ENCODE measurements around the gene UTRN.

The UTRN gene

GRCh38 chr6:144283646-144284477 is 1.3 kb upstream of the UTRN start:
- no peak for DNase-seq

GRCh38 chr6:144284478-144284782 is 705 bp upstream of the UTRN start:
- no peak for DNase-seq

DNA sequence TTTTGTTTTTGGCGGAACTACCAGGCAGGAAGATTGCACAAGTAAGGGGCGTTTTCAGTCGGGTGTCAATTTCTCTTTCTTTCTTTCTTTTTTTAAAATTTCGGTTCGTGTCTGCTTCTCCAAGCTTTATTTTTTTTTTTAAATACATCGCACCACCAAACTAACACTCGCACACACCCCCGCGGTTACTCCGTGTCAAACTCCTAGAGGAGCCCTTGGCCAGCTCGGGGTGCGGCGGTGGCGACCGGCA is 338 bp downstream of the UTRN start:
- DNase-seq = no peak

DNA sequence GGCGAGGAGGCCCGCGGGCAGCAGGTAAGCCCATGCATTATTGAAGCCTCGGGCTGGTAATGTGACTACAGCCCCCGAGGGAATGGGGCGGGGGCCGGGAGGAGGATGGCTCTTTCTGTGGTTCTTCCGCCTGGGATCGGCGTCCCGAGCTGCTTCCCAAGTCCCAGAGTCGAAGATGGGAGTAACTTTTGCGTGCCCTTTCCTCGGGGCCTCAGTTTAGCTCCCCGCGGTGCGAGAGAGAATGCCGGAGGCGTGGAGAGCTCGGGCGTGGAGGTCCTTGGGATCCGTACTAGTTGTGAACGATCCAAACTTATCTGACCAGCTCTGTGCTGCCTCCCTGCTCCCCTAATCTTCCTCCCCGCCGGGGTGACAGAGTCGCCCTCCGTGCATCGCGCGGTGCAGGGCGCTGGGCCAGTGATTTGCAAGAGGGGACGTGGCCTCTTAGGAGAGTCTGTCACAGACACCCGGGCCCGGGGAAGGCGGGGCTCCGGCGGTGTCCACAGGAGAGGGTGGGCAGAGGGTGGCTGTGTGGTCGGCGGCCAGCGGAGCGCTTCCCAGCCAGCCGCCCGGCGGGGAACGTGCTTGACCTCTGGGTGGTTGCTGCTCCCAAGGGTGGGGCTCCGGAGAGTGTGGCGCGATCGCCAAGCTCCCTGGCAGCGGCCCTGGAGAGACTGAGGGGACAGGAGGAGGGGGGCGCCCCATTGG is 815 bp downstream of the UTRN start:
- DNase-seq = peak; percentile 28

GRCh38 chr6:144286503-144287393 is 1.6 kb downstream of the UTRN start:
- no peak for DNase-seq

GRCh38 chr6:144289006-144289405 is 3.9 kb downstream of the UTRN start:
- DNase-seq = no peak

DNA sequence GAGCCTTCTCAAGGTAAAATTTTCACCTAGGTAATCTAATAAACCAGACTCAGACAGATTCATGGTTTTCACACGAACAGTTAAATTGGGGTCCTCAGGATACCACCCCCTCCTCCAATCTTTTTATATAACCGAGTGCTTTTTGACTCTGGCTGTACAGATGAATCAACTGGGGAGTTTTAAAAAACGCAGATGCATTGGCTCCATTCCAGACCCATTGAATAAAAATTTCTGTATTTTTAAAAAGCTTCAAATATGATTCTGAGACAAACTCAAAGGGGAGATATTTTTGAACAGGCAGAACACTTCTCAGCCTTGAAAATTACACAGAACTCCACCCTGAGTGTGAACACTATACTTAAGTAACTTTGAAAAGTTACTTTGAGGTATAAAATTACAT is 7.2 kb downstream of the UTRN start:
- DNase-seq = no peak

DNA sequence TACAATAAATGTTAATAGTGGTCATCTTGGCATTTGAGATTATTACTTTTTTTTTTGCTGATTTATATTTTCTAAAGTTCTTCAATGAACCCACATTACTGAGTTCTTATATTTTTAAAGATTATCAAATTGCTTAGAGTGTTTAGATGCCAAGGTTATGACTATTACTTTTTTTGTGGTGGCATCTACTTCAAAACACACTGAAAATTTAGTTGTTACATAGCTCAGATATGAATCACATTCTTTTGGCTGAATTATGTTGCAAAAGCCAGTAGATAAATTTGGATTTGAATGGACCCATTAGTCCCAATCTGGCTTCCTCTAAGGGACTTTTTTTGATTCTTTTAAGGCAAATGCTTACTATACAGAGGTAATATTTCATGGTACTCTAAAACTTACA is 8.9 kb downstream of the UTRN start:
- no peak for DNase-seq

DNA sequence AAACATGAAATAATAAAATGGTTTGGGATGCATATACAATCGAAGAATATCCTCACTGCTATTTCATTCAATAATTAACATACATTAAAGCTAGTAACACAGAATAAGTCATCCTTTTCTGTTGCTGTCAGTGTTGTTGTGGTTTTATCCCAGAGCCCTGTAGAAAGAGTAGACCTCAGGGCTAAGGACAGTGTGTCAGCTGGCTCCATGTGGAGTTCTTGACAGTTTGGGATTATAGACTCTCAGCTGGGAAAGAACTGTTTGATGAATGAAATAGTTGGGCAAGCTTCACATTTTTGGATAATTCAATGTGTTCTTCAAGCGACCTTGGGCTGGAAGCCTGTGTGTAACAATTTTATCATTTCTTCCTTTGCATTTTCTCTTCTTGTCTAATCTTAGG is 10.1 kb downstream of the UTRN start:
- no peak for DNase-seq

DNA sequence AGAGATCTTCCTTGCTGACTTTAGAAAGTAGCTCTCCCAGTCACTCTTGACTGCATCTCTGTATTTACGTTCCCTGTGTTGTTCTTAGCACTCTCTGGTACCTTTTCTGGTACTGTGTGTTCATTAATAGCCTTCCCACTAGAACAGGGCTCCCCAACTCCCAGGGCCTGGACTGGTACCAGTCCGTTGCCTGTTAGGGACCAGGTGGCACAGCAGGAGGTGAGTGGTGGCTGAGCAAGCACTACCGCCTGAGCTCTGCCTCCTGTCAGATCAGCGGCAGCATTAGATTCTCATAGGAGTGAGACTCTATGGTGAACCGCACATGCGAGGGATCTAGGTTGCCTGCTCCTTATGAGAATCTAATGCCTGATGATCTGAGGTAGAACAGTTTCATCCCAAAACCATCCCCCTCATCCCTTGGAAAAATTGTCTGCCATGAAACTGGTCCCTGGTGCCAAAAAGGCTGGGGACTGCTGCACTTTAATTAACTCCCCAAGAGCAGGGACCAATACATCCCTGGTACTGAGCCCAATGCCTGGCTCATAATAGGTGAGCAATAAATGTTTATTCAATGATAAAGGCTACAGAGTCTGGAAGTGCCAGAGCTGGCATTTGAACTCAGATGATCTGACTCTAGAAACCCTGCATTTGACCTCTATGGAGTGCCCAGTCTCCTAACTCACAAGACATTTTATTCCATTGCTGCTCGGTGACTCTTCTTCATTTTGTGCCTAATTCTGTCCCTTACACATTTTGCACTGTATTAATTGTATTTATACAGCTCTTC is 11.0 kb downstream of the UTRN start:
- DNase-seq = no peak

- DNase-seq = no peak
Observed at GRCh38 chr6:144296973-144297372, 11.8 kb downstream of the UTRN start.

- no peak for DNase-seq
Observed at GRCh38 chr6:144297511-144298100, 12.5 kb downstream of the UTRN start.

DNA sequence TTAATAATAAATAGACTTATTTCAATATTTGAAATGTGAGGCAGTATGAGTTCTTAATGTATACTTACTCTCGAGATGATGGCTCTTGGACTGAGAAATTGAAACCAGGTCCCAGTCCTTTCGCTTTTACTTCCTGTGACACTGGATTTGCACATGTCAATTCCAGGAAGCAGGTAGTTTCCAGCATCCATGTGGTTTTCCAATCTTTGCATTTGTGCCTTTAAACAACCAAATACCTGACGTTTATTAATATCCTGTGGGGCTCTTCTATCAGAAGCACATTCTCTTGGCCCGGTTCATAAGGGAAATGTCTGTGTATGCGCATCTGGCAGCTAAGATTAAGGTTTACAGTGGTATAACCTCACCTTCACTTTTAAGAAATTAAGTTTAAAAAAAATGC is 13.1 kb downstream of the UTRN start:
- DNase-seq = no peak

DNA sequence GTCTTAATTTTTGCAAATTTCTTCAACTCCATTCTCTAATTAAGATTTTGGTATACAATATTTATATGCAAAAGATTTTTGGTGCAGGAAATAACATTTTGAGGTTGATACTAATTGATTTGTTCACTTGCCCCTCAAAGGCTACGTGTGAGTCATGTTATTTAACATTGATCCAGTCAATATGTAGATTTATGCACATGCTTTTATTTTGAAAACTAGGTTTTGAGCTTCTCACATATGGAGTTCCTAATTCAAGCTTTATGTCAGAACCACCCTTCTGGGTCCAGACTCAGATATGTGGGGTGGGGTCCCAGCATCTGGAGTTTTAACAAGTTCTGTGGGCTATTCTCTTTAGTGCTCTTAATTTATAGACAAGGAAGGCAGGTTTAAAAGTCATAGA is 13.8 kb downstream of the UTRN start:
- no peak for DNase-seq

- no peak for DNase-seq
Observed at GRCh38 chr6:144302701-144303372, 17.7 kb downstream of the UTRN start.

DNA sequence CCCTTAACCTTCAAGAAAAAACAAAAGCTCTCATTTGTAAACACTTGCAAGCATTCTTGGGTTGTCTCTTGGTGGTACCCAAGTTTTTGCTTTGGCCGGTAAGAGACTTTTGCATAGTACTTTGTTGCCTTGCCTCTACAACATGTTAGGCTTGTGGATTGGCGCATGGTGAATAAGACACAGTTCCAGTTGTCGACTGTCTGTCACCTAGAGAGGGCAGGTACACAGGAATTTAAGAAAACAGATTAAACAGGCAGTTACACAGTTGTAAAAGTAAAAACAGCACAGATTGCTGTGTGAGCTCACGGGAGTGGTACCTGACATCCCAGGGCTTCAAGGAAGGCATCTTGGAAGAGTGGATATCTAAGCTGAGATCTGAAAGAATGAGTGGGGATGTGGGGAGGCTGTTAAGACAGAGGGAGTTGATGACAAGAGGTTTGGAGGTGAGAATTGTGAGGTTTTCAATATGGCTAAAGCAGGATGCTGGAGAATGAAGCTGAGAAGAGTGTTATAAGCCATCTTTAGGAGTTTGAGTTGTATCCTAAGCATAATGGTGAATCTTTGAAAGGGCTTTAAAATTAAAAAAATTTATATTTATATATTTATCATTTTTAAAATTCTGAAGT is 19.2 kb downstream of the UTRN start:
- no peak for DNase-seq

- DNase-seq = no peak
Observed at GRCh38 chr6:144305567-144305966, 20.4 kb downstream of the UTRN start.

DNA sequence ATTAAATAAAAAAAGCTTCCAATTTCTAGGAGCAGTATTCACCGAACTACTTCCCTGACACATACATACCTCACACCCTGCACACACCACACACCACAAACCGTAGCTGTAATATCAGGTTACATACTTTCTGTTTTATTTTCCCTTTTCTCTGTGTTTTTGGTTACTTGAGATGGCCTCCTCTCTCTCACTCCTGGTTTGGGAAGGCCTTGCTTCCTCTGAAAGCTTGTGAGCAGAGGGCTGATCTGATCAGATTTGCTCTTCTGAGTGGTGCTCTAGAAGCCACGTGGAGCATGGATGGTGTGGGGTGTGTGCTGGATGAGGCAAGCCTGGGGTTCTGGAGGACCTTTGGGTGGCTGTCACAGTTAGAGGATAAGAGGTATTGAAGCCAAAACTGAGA is 20.9 kb downstream of the UTRN start:
- DNase-seq = peak; percentile 14

DNA sequence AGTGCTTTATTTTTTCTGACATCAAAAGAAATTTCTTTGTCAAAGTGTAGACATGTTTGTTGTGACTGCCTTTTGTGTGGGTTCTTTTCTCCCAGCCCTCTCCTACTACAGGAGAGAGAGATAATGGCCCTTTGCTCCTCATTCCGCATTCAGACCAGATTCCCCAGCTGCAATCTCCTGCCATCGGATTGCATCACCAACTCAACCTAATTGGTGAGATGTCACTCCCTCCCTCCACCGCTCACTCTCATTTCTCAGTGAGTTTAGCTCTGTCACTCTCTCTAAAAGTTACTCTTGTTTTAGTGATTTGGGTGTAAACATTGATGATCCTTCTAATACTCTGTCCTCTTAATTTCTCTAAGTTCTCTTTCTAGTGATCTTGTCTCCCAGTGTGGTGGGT is 22.7 kb downstream of the UTRN start:
- no peak for DNase-seq

GRCh38 chr6:144310765-144311164 is 25.6 kb downstream of the UTRN start:
- no peak for DNase-seq

- no peak for DNase-seq
Observed at GRCh38 chr6:144311361-144311760, 26.2 kb downstream of the UTRN start.
